Activated CD4-positive, alpha-beta T cell treated with anti-CD3 and anti-CD28 coated beads, Interleukin-2, Interleukin-6, amounts not matched to agents 100 ng/mL and 50 ng/mL, durations not matched to agents 16 hours and 8 hours (primary cell): ENCODE data around the gene GATD1.

ENCODE experiments used
- DNase-seq: peaks from one replicate; pipeline ENCODE4 v3.0.0-alpha.2; 2020

GATD1 gene

GRCh38 chr11:811446-812245 is 34.4 kb upstream of the GATD1 start:
- DNase-seq = peak; percentile 23

DNA sequence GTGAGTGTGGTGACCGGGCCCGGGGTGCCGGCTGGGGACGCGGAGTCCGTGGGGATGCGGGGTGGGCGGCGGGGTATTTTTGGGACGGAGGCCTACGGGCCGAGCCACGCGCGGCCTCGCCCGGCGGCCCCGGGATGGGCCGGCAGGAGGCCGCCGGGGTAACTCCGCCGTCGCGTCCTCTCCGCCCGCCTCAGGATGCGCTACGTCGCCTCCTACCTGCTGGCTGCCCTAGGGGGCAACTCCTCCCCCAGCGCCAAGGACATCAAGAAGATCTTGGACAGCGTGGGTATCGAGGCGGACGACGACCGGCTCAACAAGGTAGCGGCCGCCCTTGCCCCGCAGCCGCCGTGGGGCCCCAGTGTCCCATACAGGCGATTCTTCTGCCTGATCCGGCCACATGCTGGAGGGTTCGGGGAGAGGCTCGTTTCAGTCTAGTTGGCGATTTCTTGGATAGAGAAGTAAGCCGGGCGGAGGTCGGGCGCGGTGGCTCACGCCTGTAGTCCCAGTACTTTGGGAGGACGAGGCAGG is 32.8 kb upstream of the GATD1 start:
- no peak for DNase-seq

GRCh38 chr11:809287-810039 is 32.2 kb upstream of the GATD1 start, which contains the start of gene RPLP2:
Gene RPLP2, plus strand, starts transcription at chr11:809967. Its CDS starts 268 bp downstream, at chr11:810235.
- DNase-seq = peak; percentile 99

DNA sequence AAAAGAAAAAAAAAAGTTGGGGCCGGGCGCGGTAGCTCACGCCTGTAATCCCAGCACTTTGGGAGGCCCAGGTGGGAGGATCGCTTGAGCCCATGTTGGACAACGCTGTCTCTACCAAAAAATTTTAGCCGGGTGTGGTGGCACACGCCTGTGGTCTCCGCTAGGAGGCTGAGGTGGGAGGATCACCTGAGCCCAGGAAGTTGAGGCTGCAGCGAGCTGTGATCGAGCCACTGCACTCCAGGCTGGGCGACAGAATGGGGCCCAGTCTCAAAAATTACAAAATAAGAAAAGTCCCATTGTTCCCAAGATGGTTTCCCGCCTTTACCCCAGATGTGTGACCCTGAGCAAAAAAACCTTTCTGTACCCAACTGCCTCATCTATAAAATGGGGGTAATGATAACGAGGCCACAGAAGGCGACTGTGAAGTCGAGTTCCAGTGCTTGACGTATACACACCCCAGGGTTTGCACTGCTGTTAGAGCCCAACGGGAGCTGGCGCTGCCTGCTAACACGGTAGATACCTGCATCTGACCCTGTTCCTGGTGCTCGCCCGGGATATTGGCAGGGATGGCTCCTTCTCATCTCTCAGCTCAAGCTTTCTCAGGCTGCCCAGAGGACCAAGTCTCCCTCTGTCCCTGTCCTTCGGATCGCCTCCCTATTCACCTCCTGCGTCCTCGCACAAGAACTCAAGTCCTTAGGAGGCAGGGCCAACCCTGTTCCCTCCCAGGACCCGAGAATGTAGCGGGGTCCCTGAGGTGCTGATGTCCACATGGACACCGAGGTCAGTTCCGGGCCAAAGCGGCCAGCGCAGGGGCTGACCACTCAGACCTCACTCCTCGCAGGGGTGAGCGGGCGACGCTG is 31.4 kb upstream of the GATD1 start:
- peak; percentile 77 for DNase-seq

GRCh38 chr11:804599-804964 is 27.3 kb upstream of the GATD1 start:
- peak; percentile 10 for DNase-seq

DNA sequence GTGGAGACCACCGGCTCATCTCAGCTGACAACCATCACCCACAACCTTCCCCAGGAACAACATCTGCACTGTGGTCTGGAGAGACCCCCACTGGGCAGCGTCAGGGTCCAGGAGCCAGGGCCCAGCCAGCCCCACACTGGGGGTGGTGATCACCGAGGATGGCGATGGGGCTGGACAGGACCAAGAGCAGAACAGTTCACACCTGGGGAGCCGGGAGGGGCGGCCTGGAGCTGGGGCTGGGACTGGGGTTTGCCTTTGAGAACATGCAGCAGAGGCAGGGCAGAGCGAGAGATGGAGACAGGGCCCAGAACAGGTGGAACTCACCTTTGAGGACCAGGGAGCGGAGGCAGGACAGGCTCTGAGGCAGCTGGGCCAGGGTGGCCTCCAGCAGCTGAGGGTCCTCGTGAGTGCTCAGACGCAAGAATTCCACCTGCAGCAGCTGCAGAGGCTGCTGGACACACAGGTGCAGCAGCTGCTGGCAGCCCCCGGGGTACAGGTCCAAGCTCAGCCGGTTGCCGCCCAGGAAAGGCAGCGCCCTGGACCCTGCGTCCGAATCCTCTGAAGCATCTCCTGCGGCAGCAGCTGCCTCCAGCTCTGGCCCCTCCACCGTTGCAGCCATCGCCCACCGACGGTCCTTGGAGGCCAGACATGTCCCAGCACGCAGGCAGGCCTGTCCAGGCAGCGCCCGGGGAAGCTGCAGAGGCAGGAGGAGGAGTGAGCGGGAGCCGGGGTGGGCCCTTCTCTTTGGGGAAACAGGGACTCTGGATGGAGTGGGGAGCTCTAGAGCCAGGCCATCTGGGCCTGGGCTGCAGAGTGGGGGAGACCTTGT is 26.7 kb upstream of the GATD1 start:
- no peak for DNase-seq

DNA sequence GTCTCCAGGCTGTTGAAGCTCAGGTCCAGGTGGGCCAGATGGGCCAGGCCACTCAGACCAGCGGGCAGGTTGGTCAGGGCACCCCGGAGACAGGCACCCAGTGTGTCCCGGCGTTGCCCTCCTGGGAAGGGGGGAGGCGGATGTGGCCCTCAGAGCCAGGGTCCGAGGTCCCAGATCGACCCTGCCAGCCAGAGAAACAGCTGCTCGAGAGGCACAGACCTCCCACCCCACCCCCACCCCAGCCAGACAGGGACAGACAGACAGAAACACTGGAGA is 26.1 kb upstream of the GATD1 start:
- DNase-seq = no peak

GRCh38 chr11:802693-803466 is 25.6 kb upstream of the GATD1 start:
- no peak for DNase-seq

- DNase-seq = no peak
These were observed 24.8 kb upstream of the GATD1 start for GRCh38 chr11:802018-802617.

DNA sequence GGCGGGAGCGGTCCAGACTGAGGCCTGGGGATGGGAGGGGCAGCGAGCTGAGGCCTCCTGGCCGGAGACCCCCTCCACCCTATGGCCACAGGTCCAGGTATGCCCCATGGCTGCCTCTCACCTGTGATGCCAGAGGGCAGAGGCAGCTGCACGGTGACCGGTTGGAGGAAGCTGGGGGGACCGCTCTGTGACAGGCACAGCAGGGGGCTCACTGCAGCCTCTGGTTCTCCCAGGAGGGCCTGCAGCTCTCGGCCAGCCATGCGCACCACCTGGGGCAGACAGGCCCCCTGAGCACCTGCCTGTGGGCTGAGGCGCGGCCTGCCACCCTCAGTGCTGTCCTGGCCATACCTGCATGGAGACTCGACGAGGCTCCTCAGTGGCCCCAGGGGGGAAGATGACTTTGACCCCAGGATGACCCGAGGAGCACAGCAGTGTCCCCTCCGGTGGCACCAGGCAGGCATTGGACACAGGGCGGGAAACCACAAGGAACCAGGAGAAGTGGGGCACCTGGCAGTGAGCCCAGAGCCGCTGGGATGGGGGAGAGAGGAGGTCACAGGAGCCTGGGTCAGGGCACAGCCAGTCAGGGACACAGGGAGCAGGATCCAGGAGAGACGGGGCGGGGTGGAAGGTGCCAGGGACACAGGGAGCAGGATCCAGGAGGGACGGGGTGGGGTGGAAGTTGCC is 24.0 kb upstream of the GATD1 start:
- no peak for DNase-seq

DNA sequence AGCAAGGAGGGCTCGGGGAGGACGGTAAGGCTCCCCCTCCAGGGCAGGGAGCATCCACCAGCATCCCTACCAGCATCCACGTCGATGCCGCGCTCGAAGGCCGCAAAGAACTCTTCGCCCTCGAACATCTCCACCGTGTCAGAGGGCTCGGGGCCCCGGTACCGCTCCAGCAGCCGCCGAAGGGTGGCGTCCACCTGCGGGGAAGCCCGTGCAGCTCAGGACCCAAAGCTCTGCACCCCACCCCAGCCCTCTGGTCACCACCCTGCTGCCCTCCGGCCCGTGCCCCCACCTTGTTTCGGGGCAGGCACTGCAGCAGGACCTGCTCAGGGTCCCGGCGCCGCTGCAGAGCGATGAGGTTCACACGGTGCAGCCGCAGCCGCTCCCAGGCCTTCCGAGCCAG is 23.2 kb upstream of the GATD1 start:
- DNase-seq = no peak

GRCh38 chr11:799641-800316 is 22.5 kb upstream of the GATD1 start:
- DNase-seq = no peak

- peak; percentile 91 for DNase-seq
These were observed 20.9 kb upstream of the GATD1 start, which contains the start of gene SLC25A22 for GRCh38 chr11:798093-798713. Gene SLC25A22, minus strand, starts transcription at chr11:798281. Its CDS starts 3,275 bp downstream, at chr11:795006.

- DNase-seq = peak; percentile 81
These were observed 20.2 kb upstream of the GATD1 start for GRCh38 chr11:797296-798092.

- no peak for DNase-seq
These were observed 19.4 kb upstream of the GATD1 start for GRCh38 chr11:796565-797295.

- peak; percentile 90 for DNase-seq
These were observed 18.6 kb upstream of the GATD1 start for GRCh38 chr11:795634-796564.
